Spinal cord (tissue), 10 donors: ENCODE results near the gene ZGPAT. TPM values are rescaled to one million over a fixed set of nuclear protein-coding genes. Genes with fewer than 3 reads are reported as not detected.

ENCODE experiments used
- DNase-seq, 6 donors: peaks; one replicate each; pipeline versions ENCODE4 v3.0.0 to v3.0.0-alpha.2; 2013 to 2015; ENCODE audit warnings: low spot score in 6 of 6, low read depth in 4 of 6
- H3K27ac ChIP-seq: one replicate; pipeline ENCODE4 v1.5.1; 2013; ENCODE audit warnings: low read depth, low read length, control low read depth
- H3K27me3 ChIP-seq: one replicate; pipeline ENCODE4 v1.6.1; 2013; ENCODE audit warnings: low read length; ENCODE audit not compliant: control insufficient read depth, insufficient read depth
- H3K36me3 ChIP-seq: one replicate; pipeline ENCODE4 v1.6.1; 2013; ENCODE audit warnings: low read length; ENCODE audit not compliant: control insufficient read depth, insufficient read depth
- H3K4me1 ChIP-seq: one replicate; pipeline ENCODE4 v1.6.1; 2013; ENCODE audit warnings: low read length; ENCODE audit not compliant: control insufficient read depth, insufficient read depth
- H3K4me3 ChIP-seq: one replicate; pipeline ENCODE4 v1.5.1; 2013; ENCODE audit warnings: low read depth, low read length, control low read depth
- H3K9me3 ChIP-seq: one replicate; pipeline ENCODE4 v1.6.1; 2013; ENCODE audit warnings: low read length; ENCODE audit not compliant: control insufficient read depth, insufficient read depth
- WGBS: methylation state at CpG from one replicate; pipeline ENCODE4 v1.1.5; 2013; ENCODE audit warnings: missing lambda C conversion rate; ENCODE audit not compliant: insufficient coverage; 5-methylcytosine and 5-hydroxymethylcytosine counted together
- polyA plus RNA-seq, 2 donors: library from polyadenylated mRNA; unstranded; fragments of 120-200 nt; gene quantifications; one replicate each; pipeline ENCODE4 v1.2.1, GENCODE V29; 2013; ENCODE audit not compliant: insufficient read length in 2 of 2
- total RNA-seq, 2 donors: library from RNA; depleted of rRNA in 1 of 2; stranded (reverse); fragments of 120-200 nt in 1 of 2; fragments of >200 nt in 1 of 2; gene quantifications; one replicate each; pipeline versions ENCODE4 v1.2.3 to v1.2.4, GENCODE V29; 2013 to 2014
- donor health status: healthy.

The ZGPAT gene
- total and polyA plus RNA-seq, 4 donors: 6.9 to 34.6 (median 23.1) TPM

GRCh38 chr20:63737945-63738686 is 30.3 kb downstream of the ZGPAT start:
- 47% methylated on average over 43 of the region's 43 CpGs for WGBS
- peaks cover 81% of the 10 kb centered on the region for H3K36me3 ChIP-seq

GRCh38 chr20:63738687-63739129 is 30.9 kb downstream of the ZGPAT start:
- peak overlapping the region; percentile 67 for H3K27ac ChIP-seq
- H3K27me3 ChIP-seq: no peaks in the 10 kb centered on the region
- H3K4me3 ChIP-seq: no peak overlapping the region
- peaks cover 81% of the 10 kb centered on the region for H3K36me3 ChIP-seq
- H3K9me3 ChIP-seq: no peaks in the 10 kb centered on the region
- DNase-seq: peak in 2 of 6 donors; percentile 48 to 65
- H3K4me1 ChIP-seq: peaks cover 53% of the 10 kb centered on the region
- 31% methylated on average over 26 of the region's 26 CpGs for WGBS

More at GRCh38 chr20:63737945-63738686, 30.3 kb downstream of the ZGPAT start:
- no peaks in the 10 kb centered on the region for H3K9me3 ChIP-seq
- H3K27me3 ChIP-seq: no peaks in the 10 kb centered on the region
- no peak for DNase-seq
- no peak overlapping the region for H3K4me3 ChIP-seq
- peaks cover 53% of the 10 kb centered on the region for H3K4me1 ChIP-seq
- no peak overlapping the region for H3K27ac ChIP-seq

- Histone ChIP-seq H3K27me3 (no peaks in the 10 kb centered on the region), H3K9me3 (no peaks in the 10 kb centered on the region), H3K36me3 (peaks cover 75% of the 10 kb centered on the region), H3K4me3 (peak within 1 kb of the TSS; percentile 68), H3K4me1 (peaks cover 53% of the 10 kb centered on the region), H3K27ac (peak within 1 kb of the TSS; percentile 89)
- whole genome bisulfite sequencing: 1% methylated on average over 130 of the region's 136 CpGs
- peak in 4 of 6 donors; percentile 63 to 92 (median 76) for DNase-seq
Observed at GRCh38 chr20:63739130-63740069, 31.6 kb downstream of the ZGPAT start, which contains the start of gene SLC2A4RG. Gene SLC2A4RG (plus strand): TSS chr20:63739776. CDS start chr20:63739913, 137 bp downstream.

- under 1% methylated on average over 80 of the region's 80 CpGs for WGBS
Observed at GRCh38 chr20:63740070-63740626, 32.3 kb downstream of the ZGPAT start.

GRCh38 chr20:63740627-63741353 is 33.0 kb downstream of the ZGPAT start:
- Histone ChIP-seq H3K27me3 (no peaks in the 10 kb centered on the region), H3K4me3 (peak overlapping the region; percentile 68), H3K4me1 (peaks cover 46% of the 10 kb centered on the region), H3K9me3 (no peaks in the 10 kb centered on the region), H3K36me3 (peaks cover 75% of the 10 kb centered on the region), H3K27ac (peak overlapping the region; percentile 89)
- 10% methylated on average over 29 of the region's 29 CpGs for WGBS
- peak in 4 of 6 donors; percentile 44 to 91 (median 66) for DNase-seq

More at GRCh38 chr20:63740070-63740626, 32.3 kb downstream of the ZGPAT start:
- peak in 3 of 6 donors; percentile 25 to 64 (median 52) for DNase-seq
- Histone ChIP-seq H3K4me1 (peaks cover 53% of the 10 kb centered on the region), H3K4me3 (peak overlapping the region; percentile 68), H3K27ac (peak overlapping the region; percentile 89), H3K9me3 (no peaks in the 10 kb centered on the region), H3K36me3 (peaks cover 75% of the 10 kb centered on the region), H3K27me3 (no peaks in the 10 kb centered on the region)

- Histone ChIP-seq H3K4me1 (peaks cover 41% of the 10 kb centered on the region), H3K27ac (peak overlapping the region; percentile 89), H3K4me3 (peak overlapping the region; percentile 68), H3K9me3 (no peaks in the 10 kb centered on the region), H3K27me3 (no peaks in the 10 kb centered on the region), H3K36me3 (peaks cover 75% of the 10 kb centered on the region)
- DNase-seq: no peak
- WGBS: 52% methylated on average over 4 of the region's 6 CpGs
Observed at GRCh38 chr20:63741354-63741675, 33.5 kb downstream of the ZGPAT start.

GRCh38 chr20:63741676-63742380 is 34.0 kb downstream of the ZGPAT start:
- Histone ChIP-seq H3K9me3 (no peaks in the 10 kb centered on the region), H3K4me1 (peaks cover 36% of the 10 kb centered on the region), H3K4me3 (no peak overlapping the region), H3K36me3 (peaks cover 75% of the 10 kb centered on the region), H3K27me3 (no peaks in the 10 kb centered on the region), H3K27ac (no peak overlapping the region)
- WGBS: 90% methylated on average over 28 of the region's 30 CpGs
- no peak for DNase-seq

- DNase-seq: no peak
- WGBS: 90% methylated on average over 34 of the region's 37 CpGs
- Histone ChIP-seq H3K36me3 (peaks cover 72% of the 10 kb centered on the region), H3K27me3 (no peaks in the 10 kb centered on the region), H3K4me3 (no peak overlapping the region), H3K9me3 (no peaks in the 10 kb centered on the region), H3K4me1 (peaks cover 30% of the 10 kb centered on the region), H3K27ac (no peak overlapping the region)
Observed at GRCh38 chr20:63742381-63743024, 34.7 kb downstream of the ZGPAT start.
